Panc1 (cell line): Measurements from ENCODE around the gene PIBF1. TPM values are rescaled to one million over a fixed set of nuclear protein-coding genes. Genes with fewer than 3 reads are reported as not detected.

Experiments used
- ATAC-seq: fragments of 200-7000 bp; cut with Tn5 transposase; 2 replicates; pipeline ENCODE4 v1.9.1; 2020; ENCODE audit warnings: mild to moderate bottlenecking, moderate library complexity
- BruUV-seq: library from RNA; stranded (reverse); fragments of 400-500 nt; replicated peaks from 2 replicates; lab custom pipeline; 2021; lab: Mats Ljungman, UMichigan
- CTCF ChIA-PET: fragments of 300-600 bp; sonication (Branson Sonifier 250); formaldehyde crosslinking; loops from one replicate; lab custom pipeline; 2022; ENCODE audit warnings: antibody characterized with exemption; lab: Charles Lee
- POLR2A ChIA-PET: fragments of 300-600 bp; sonication (Branson Sonifier 250); formaldehyde crosslinking; loops from one replicate; lab custom pipeline; 2022; ENCODE audit warnings: antibody characterized with exemption; lab: Charles Lee
- DNase-seq: peaks from one replicate; pipeline ENCODE4 v3.0.0-alpha.2; 2010; ENCODE audit warnings: low read depth, low spot score
- H3K27ac ChIP-seq: 2 replicates; pipeline ENCODE4 v1.5.1; 2011; ENCODE audit warnings: mild to moderate bottlenecking, low read length, inconsistent platforms
- H3K27me3 ChIP-seq: fragments of 200-500 bp; sonication (Bioruptor generic); 2 replicates; pipeline ENCODE4 v1.6.0; 2014; ENCODE audit warnings: low read length, inconsistent platforms; ENCODE audit not compliant: control insufficient read depth, insufficient read depth
- H3K36me3 ChIP-seq: fragments of 200-500 bp; sonication (Bioruptor generic); 2 replicates; pipeline ENCODE4 v1.5.1; 2014; ENCODE audit warnings: inconsistent platforms, mild to moderate bottlenecking, low read length, moderate library complexity; ENCODE audit not compliant: control insufficient read depth, insufficient read depth
- H3K4me1 ChIP-seq: 2 replicates; pipeline ENCODE4 v1.5.1; 2011; ENCODE audit warnings: inconsistent platforms, mild to moderate bottlenecking, low read length, moderate library complexity; ENCODE audit not compliant: control insufficient read depth, insufficient read depth
- H3K4me3 ChIP-seq, 2 experiments: 2 replicates each; pipeline ENCODE4 v1.5.1; 2011 to 2012; ENCODE audit warnings: low read depth in 2 of 2, low read length in 2 of 2, mild to moderate bottlenecking in 2 of 2, inconsistent platforms in 1 of 2, moderate library complexity in 1 of 2
- H3K9me3 ChIP-seq: fragments of 200-500 bp; sonication (Bioruptor generic); 2 replicates; pipeline ENCODE4 v1.5.1; 2014; ENCODE audit warnings: low read depth, mild to moderate bottlenecking, inconsistent platforms, low read length, moderate library complexity; ENCODE audit not compliant: control insufficient read depth, insufficient read depth
- CTCF ChIP-seq: fragments of 450-650 bp; IDR thresholded peaks from 2 replicates; pipeline ENCODE4 v1.5.1; 2017; ENCODE audit warnings: mild to moderate bottlenecking
- POLR2AphosphoS5 ChIP-seq: IDR thresholded peaks from 2 replicates; pipeline ENCODE4 v1.6.1; 2012; ENCODE audit warnings: mild to moderate bottlenecking, low read depth, low read length, moderate library complexity
- REST ChIP-seq, 2 experiments: IDR thresholded peaks; 2 replicates each; pipeline ENCODE4 v1.6.1; 2011 to 2012; ENCODE audit warnings: low read depth in 2 of 2, control low read depth in 1 of 2, low read length in 1 of 2, mild to moderate bottlenecking in 1 of 2, moderate library complexity in 1 of 2; ENCODE audit not compliant: insufficient read depth in 1 of 2
- SIN3A ChIP-seq: IDR thresholded peaks from 2 replicates; pipeline ENCODE4 v1.6.1; 2012; ENCODE audit warnings: low read depth, mild to moderate bottlenecking, low read length, moderate library complexity, borderline replicate concordance; ENCODE audit not compliant: insufficient read depth
- TCF7L2 ChIP-seq: IDR thresholded peaks from 2 replicates; pipeline ENCODE4 v1.6.1; 2011; ENCODE audit warnings: mild to moderate bottlenecking, low read depth, low read length, inconsistent platforms
- in situ Hi-C: cut with HindIII; loops from 2 replicates; pipeline ENCODE4 v1.10.0; 2016; ENCODE audit warnings: low sequenced_read_pairs, low pct_unique_long_range_greater_than_20kb
- intact Hi-C: fragments of 100-400 bp; cut with micrococcal nuclease; formaldehyde crosslinking; loops from one replicate; pipeline ENCODE4 v1.10.0; 2022; ENCODE audit not compliant: unreplicated experiment
- total RNA-seq: library from RNA; stranded (reverse); gene quantifications from one replicate; pipeline ENCODE4 v1.2.1, GENCODE V29; 2021; ENCODE audit not compliant: unreplicated experiment

Gene PIBF1
- total RNA-seq, 1 experiment from 2014 or later: 11.7 TPM

DNA sequence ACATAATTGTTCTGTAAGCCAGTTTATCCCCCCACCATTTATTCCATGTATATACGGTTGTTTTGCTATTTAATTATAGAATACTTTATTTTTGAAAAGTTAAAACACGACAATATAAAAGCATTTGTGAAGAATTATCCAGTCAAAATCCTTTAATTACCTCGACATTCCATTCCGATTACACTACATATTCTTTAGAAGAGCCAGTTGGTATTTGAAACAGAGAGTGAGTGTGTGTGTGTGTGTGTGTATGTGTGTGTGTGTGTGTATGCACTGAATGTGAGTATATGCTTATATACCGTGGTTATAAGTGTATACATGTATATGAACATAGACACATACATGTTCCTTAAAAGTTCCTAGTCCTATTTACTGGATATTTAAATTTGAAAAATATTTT, 189.0 kb downstream of the PIBF1 start:
- in situ Hi-C loops: no loop called here
- ChIA-PET POLR2A (no interaction called here), CTCF (no interaction called here)
- Histone ChIP-seq H3K9me3 (no peaks in the 10 kb centered on the region), H3K27ac (no peak overlapping the region), H3K36me3 (peaks cover 2% of the 10 kb centered on the region; the same call in 1 of the 2 replicates), H3K4me1 (no peaks in the 10 kb centered on the region), H3K4me3 (no peak overlapping the region), H3K27me3 (no peaks in the 10 kb centered on the region)
- DNase-seq (no peak), ATAC-seq (no peak)
- TF ChIP-seq TCF7L2 (no peak), POLR2AphosphoS5 (no peak), REST (IDR thresholded peaks at IDR 0.05; ENCODE audit: insufficient read depth in 1 of 2, low read depth in 2 of 2, low read length in 1 of 2) (no peak), SIN3A (no peak), CTCF (no peak)
- intact Hi-C loops: no loop called here
- BruUV-seq: no TSS peak

- Histone ChIP-seq H3K27ac (no peak overlapping the region), H3K27me3 (no peaks in the 10 kb centered on the region), H3K36me3 (0 out of 2 replicates have a peak, but pooled peaks cover 2% of the 10 kb centered on the region), H3K4me3 (no peak overlapping the region), H3K9me3 (no peaks in the 10 kb centered on the region), H3K4me1 (no peaks in the 10 kb centered on the region)
- no peak for ATAC-seq
- no peak for DNase-seq
- POLR2A ChIA-PET: no interaction called here
- CTCF ChIA-PET: no interaction called here
- intact Hi-C loops: no loop called here
- BruUV-seq: no TSS peak
- TF ChIP-seq CTCF: no peak
- no peak for TF ChIP-seq TCF7L2
- TF ChIP-seq SIN3A: no peak
- no peak for TF ChIP-seq POLR2AphosphoS5
- no peak for TF ChIP-seq REST (IDR thresholded peaks at IDR 0.05; ENCODE audit: insufficient read depth in 1 of 2, low read depth in 2 of 2, low read length in 1 of 2)
- in situ Hi-C loops: no loop called here
Observed at GRCh38 chr13:72973234-72973633, 191.3 kb downstream of the PIBF1 start.
